ENCODE measurements around the gene TTYH1.
"Not testable (repeated sequence)": the region's sequence is repeated elsewhere in the genome, so short reads cannot be mapped to it uniquely, and the experiment has no call there.

Gene TTYH1

DNA sequence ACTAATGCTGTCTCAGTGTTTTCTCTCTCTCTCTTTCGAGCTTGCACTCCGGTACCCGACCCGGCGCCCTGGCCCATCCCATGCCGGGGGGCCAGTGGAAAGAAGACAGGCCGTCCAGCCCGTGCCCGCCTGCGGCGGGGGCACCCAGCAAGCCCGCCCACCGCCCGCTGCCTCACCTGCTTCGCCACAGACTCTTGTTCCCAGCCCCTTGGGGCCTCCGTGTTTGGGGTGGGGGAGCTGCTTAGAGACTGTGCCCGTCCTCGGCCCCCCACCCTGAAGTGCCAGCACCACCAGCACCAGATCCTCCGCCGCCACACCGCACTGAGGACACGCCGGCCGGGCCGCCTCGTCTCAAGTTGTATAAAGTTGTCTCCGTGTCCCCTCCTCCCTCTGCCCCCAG lies 45.9 kb downstream of the TTYH1 start:
- DNase-seq = no peak

GRCh38 chr19:54461613-54462012 lies 46.3 kb downstream of the TTYH1 start:
- no peak for DNase-seq

GRCh38 chr19:54462047-54462654 lies 46.9 kb downstream of the TTYH1 start:
- no peak for DNase-seq

- DNase-seq = peak; percentile 86 to 92 (median 89)
Measured at GRCh38 chr19:54462655-54463530, 47.6 kb downstream of the TTYH1 start.

- peak; percentile 96 to 97 (median 97) for DNase-seq
Measured at GRCh38 chr19:54463531-54464043, 48.3 kb downstream of the TTYH1 start, which contains the start of gene LENG9. LENG9 (minus strand) TSS chr19:54463778; CDS start chr19:54463526, 252 bp downstream.

GRCh38 chr19:54464044-54464629 lies 48.9 kb downstream of the TTYH1 start:
- peak; percentile 76 to 89 (median 84) for DNase-seq

- peak; percentile 90 to 96 (median 94) for DNase-seq
Measured at GRCh38 chr19:54464630-54465425, 49.6 kb downstream of the TTYH1 start.

DNA sequence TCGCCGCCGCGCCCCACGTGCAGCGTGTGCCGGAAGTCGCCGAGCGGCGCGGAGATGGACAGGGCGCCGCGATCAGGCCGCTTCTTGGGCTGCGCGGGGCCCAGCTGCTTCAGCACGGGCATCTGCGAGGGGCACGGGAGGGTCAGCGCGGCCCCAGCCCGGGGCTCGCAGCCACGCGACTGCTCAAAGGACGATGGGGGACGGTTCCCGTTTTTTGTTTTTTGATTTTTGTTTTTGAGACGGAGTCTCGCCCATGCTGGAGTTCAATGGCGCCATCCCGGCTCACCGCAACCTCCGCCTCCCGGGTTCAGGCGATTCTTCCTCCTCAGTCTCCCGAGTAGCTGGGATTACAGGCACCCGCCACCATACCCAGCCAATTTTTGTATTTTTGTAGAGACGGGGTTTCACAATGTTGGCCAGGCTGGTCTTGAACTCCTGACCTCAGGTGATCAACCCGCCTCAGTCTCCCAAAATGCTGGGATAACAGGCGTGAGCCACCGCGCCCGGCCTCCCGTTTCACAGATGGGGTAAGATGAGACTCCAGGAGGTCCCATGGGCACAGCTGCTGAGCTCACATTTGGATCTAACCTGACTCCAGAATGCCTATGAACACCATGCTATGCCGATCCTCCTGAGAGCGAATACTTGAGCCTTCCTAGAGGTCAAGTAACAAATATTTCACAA lies 50.3 kb downstream of the TTYH1 start:
- DNase-seq = no peak

- not testable (repeated sequence) for DNase-seq
Measured at GRCh38 chr19:54466110-54466480, 50.8 kb downstream of the TTYH1 start.

DNA sequence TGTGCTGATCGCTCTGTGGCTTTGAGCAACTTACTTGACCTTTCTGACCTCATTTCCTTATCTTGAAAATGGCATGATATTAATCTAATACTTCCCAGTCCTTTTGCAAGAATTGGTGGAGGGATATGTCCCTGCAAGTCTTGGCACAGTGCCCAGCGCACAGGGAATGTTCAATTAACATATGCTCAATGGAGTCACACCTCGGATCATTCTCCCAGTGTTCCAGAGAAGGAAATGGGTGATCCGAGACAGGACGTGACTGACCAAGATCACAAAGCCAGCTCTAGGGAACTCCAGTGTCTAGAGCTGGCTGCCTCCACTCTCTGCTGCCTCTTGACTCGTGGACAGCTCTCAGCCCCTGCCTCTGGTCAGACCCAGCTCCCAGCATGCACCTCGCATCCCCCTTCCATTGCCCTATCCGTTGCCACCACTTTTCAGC lies 54.3 kb downstream of the TTYH1 start:
- DNase-seq = no peak

DNA sequence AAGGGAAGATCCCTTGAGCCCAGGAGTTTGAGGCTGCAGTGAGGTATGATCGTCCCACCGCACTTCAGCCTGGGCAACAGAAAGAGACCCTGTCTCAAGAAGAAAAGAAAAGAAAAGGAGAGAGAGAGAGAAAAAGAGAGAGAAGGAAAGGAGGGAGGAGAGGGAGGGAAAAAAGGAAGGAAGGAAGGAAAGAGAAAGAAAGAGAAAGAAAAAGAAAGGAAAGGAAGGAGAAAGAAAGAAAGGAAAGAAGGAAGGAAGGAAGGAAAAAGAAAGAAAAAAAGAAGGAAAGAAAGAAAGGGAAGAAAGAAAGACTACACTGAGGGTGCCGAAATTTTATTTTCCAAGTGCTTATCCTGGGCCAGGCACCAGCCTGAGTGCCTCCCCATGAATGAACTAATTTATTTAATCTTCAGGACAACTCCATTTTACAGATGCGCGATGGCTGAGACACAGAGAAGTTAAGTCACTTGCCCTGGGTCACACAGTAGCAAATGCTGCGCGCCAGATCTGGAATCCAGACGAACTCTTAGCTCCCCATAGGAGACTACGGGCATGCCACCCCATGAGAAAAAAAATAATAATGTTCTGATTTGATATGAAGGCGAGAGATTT lies 55.1 kb downstream of the TTYH1 start:
- DNase-seq = no peak

DNA sequence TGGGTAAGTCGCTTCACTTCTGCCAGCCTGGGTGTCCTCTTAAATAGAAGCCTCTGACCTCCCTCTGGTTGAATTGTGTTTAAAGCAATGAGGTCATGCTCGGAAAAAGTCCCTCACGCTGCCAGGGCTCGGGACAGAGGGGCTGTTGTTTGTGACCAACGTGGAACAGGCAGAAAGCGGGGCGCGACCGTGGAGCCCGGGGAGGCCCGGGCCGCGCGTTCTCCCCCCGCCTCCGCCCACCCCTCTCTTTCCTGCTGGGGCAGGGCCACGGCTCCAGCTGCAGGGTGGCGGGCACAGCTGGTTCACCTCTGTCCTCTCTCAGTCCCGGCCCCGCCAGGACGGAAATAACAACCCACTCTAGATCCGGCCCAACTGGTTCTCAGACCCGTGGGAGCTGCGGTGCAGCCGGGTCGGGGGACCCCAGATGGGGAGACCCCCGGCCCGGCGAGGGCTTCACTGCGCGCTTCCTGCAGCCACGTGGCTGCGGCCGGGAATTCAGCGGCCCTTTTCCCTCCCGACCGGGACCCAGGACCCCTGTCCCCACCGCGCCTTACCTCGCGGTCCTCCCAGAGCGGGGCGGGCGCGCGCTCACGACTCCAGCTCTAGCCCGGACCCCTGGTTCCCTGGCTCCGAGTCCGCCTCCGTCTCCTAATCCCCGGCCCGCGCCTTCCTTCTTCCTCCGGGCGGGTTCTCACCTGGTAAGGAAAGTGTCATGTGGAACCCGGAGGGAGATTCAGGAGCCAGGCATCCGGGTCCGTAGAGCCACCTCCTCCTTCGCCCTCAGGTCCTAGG lies 55.9 kb downstream of the TTYH1 start:
- peak in 3 of 4 experiments; percentile 38 to 50 (median 45) for DNase-seq

- peak; percentile 33 to 74 (median 55) for DNase-seq
Measured at GRCh38 chr19:54473071-54473891, 58.0 kb downstream of the TTYH1 start, which contains the start of gene CDC42EP5. CDC42EP5 (minus strand) TSS chr19:54473296; CDS start chr19:54465547, 7,749 bp downstream.

- DNase-seq = no peak
Measured at GRCh38 chr19:54473892-54474372, 58.7 kb downstream of the TTYH1 start.

GRCh38 chr19:54475706-54476105 lies 60.4 kb downstream of the TTYH1 start:
- no peak for DNase-seq

DNA sequence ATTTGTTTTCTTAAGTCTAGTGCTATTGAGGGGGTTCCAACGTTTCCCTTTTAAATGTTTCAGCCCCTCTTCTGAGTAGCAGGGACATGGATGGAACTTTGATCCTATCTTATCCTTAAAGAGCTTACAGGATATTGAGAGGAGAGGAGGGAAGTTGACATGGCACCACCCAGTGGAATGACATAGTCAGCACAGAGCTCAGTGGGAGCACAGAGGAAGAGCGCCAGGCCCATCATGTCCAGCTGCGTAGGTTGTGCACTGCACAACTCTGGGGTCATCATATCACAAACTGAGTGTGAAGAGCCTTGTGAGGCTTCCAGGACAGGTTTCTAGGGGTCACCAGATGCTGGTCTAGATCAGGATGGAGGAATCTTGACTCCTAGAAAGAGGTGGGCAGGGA lies 62.4 kb downstream of the TTYH1 start:
- peak in 3 of 4 experiments; percentile 23 to 46 (median 39) for DNase-seq

- peak; percentile 56 to 79 (median 61) for DNase-seq
Measured at GRCh38 chr19:54478677-54479266, 63.5 kb downstream of the TTYH1 start.

GRCh38 chr19:54480051-54480450 lies 64.8 kb downstream of the TTYH1 start:
- peak in 3 of 4 experiments; percentile 49 to 73 (median 72) for DNase-seq

All from suppressor macrophage (primary cell).